KOPT-K1 (cell line): Measurements from ENCODE around the gene PTCRA.
A peak's percentile ranks its signal among the peaks of the same experiment; 100 is the strongest.
"Not testable (repeated sequence)": the region's sequence is repeated elsewhere in the genome, so short reads cannot be mapped to it uniquely, and the experiment has no call there.

Experiments used
- H3K27ac ChIP-seq: fragments of 200-600 bp; sonication (generic); 2 replicates; pipeline ENCODE4 v1.5.1; 2016; ENCODE audit warnings: antibody characterized with exemption, mild to moderate bottlenecking, low read depth, low read length; ENCODE audit not compliant: poor library complexity, severe bottlenecking
- H3K36me3 ChIP-seq: fragments of 200-600 bp; sonication (generic); 2 replicates; pipeline ENCODE4 v1.5.1; 2017; ENCODE audit warnings: antibody characterized with exemption, mild to moderate bottlenecking, low read length, moderate library complexity; ENCODE audit not compliant: insufficient read depth
- H3K9me3 ChIP-seq: fragments of 200-600 bp; sonication (generic); 2 replicates; pipeline ENCODE4 v1.5.1; 2017; ENCODE audit warnings: antibody characterized with exemption, low read length, mild to moderate bottlenecking; ENCODE audit not compliant: insufficient read depth, poor library complexity, severe bottlenecking

The PTCRA gene

GRCh38 chr6:42894041-42894828 is 21.6 kb upstream of the PTCRA start:
- not testable (repeated sequence) for H3K27ac ChIP-seq, H3K9me3 ChIP-seq, H3K36me3 ChIP-seq

- Histone ChIP-seq H3K36me3 (no peaks in the 10 kb centered on the region), H3K9me3 (no peaks in the 10 kb centered on the region), H3K27ac (no peak overlapping the region)
Observed at GRCh38 chr6:42896178-42896719, 19.6 kb upstream of the PTCRA start.

- no peak overlapping the region for H3K27ac ChIP-seq
Observed at GRCh38 chr6:42898891-42899361, 16.9 kb upstream of the PTCRA start.

GRCh38 chr6:42899871-42900270 is 16.0 kb upstream of the PTCRA start:
- no peak overlapping the region for H3K27ac ChIP-seq

More at GRCh38 chr6:42898891-42899361, 16.9 kb upstream of the PTCRA start:
- no peaks in the 10 kb centered on the region for H3K9me3 ChIP-seq
- no peaks in the 10 kb centered on the region for H3K36me3 ChIP-seq

DNA sequence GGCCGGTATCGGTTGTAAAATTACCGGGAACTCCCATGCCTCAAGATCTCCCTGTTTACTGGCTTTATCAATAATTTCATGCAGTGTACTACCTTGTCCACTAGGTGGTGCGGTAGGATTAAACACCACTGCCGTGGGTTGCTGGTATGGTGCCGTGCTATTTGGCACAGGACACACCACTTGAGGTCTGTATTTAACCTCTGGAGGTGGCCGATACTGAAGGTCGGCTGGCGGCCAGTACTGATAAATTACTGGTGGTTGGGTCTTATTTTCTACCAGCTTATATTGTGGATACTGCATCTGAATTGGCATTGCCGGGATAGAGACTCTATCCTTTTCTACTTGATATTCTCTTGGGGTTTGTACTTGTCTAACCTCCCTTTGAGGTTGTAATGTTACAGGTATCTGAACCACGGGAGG is 14.3 kb upstream of the PTCRA start:
- Histone ChIP-seq H3K27ac (peak overlapping the region; percentile 78), H3K9me3 (no peaks in the 10 kb centered on the region), H3K36me3 (no peaks in the 10 kb centered on the region)

More at GRCh38 chr6:42899871-42900270, 16.0 kb upstream of the PTCRA start:
- no peaks in the 10 kb centered on the region for H3K36me3 ChIP-seq
- H3K9me3 ChIP-seq, result no peaks in the 10 kb centered on the region

GRCh38 chr6:42902429-42903263 is 13.2 kb upstream of the PTCRA start:
- not testable (repeated sequence) for H3K36me3 ChIP-seq, H3K9me3 ChIP-seq
- peak overlapping the region; percentile 78 for H3K27ac ChIP-seq

DNA sequence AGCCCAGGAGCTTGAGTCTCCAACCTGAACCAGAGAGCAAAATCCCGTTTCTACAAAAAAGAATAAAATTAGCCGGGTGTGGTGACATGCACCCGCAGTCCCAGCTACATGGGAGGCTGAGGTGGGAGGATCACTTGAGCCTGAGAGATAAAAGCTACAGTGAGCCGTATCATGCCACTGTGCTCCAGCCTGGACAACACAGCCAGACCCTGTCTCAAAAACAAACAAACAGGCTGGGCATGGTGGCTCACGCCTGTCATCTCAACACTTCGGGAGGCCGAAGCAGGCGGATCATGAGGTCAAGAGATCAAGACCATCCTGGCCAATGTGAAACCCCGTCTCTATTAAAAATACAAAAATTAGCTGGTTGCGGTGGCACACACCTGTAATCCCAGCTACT is 11.4 kb upstream of the PTCRA start:
- Histone ChIP-seq H3K36me3 (no peaks in the 10 kb centered on the region), H3K27ac (no peak overlapping the region), H3K9me3 (no peaks in the 10 kb centered on the region)

GRCh38 chr6:42907336-42907735 is 8.5 kb upstream of the PTCRA start:
- Histone ChIP-seq H3K27ac (no peak overlapping the region), H3K36me3 (no peaks in the 10 kb centered on the region)

GRCh38 chr6:42909835-42910234 is 6.0 kb upstream of the PTCRA start:
- H3K27ac ChIP-seq, result no peak overlapping the region
- H3K36me3 ChIP-seq, result no peaks in the 10 kb centered on the region
- no peaks in the 10 kb centered on the region for H3K9me3 ChIP-seq

More at GRCh38 chr6:42907336-42907735, 8.5 kb upstream of the PTCRA start:
- H3K9me3 ChIP-seq, result no peaks in the 10 kb centered on the region

GRCh38 chr6:42911171-42912021 is 4.5 kb upstream of the PTCRA start:
- H3K9me3 ChIP-seq, result no peaks in the 10 kb centered on the region
- H3K36me3 ChIP-seq, result no peaks in the 10 kb centered on the region
- peak overlapping the region; percentile 33 for H3K27ac ChIP-seq

DNA sequence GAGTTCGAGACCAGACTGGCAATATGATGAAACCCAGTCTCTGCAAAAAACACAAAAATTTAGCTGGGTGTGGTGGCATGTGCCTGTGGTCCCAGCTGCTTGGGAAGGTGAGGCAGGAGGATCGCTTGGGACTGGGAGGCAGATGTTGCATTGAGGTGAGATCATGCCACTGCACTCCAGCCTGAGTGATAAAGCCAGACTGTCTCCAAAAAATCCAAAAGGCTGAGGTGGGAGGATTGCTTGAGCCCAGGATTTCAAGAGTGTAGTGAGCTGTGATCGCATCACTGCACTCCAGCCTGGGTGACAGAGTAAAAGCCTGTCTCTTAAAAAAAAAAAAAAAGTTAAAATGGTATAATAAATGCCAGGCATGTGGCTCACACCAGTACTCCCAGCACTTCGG is 1.3 kb upstream of the PTCRA start:
- Histone ChIP-seq H3K9me3 (no peaks in the 10 kb centered on the region), H3K36me3 (no peaks in the 10 kb centered on the region), H3K27ac (peak overlapping the region; percentile 20)

DNA sequence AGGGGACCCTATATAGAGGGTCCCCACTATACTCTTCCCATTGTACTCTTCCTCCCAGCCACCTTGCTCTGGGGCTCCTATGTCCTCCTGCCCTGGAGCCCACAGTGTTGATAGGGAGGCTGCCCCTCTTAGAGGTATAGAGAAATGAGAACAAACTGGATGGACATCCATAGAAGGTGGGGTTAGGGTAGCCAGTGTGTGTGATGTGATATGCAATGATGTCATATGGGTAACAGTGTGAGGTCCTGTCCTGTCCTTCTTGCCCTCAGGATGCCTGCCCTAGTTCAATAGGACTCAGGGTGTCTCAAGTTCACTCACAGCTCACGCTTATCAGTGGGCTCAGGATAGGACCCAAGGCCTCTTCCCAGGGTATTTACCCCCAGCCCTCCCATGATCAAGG is 435 bp downstream of the PTCRA start:
- H3K36me3 ChIP-seq, result no peaks in the 10 kb centered on the region
- H3K27ac ChIP-seq, result peak overlapping the region; percentile 63
- H3K9me3 ChIP-seq, result no peaks in the 10 kb centered on the region

GRCh38 chr6:42921801-42922200 is 5.9 kb downstream of the PTCRA start:
- Histone ChIP-seq H3K9me3 (no peaks in the 10 kb centered on the region), H3K36me3 (no peaks in the 10 kb centered on the region), H3K27ac (no peak overlapping the region)

DNA sequence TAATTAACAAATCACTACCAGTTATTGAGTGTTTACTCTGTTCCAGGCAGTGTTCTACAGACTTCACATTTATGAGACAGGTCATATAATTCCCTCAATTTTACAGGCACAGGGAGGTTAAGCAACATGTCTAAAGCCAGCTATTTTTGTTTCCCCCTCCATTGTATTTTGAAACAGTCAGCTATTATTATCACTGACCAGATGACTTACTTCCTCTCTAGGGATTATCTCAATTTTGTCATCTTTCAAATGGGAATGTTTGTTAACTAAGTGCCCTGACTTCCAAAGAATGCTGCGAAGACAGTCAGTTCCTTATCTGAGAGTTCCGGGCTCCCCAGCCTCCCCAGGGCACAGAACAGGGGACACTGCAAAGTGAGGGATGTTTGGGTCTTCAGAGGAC is 7.8 kb downstream of the PTCRA start:
- H3K36me3 ChIP-seq, result no peaks in the 10 kb centered on the region
- no peak overlapping the region for H3K27ac ChIP-seq
- no peaks in the 10 kb centered on the region for H3K9me3 ChIP-seq
